Mesenchymal stem cell (in vitro differentiated cells and primary cell): Measurements from ENCODE around the gene HAGHL.
"Not testable (repeated sequence)": the region's sequence is repeated elsewhere in the genome, so short reads cannot be mapped to it uniquely, and the experiment has no call there.

ENCODE experiments used
- DNase-seq: peaks from one replicate; pipeline ENCODE4 v3.0.0-alpha.2; 2013
- H2AFZ ChIP-seq: one replicate; pipeline ENCODE4 v1.6.1; 2013; ENCODE audit warnings: low read depth, mild to moderate bottlenecking, control low read depth, inconsistent platforms, low read length, moderate library complexity
- H2AK5ac ChIP-seq: 2 replicates; pipeline ENCODE4 v1.6.1; 2013; ENCODE audit warnings: low read length, moderate library complexity, mild to moderate bottlenecking, inconsistent platforms; ENCODE audit not compliant: severe bottlenecking
- H2BK120ac ChIP-seq: one replicate; pipeline ENCODE4 v1.6.1; 2013; ENCODE audit warnings: low read depth, mild to moderate bottlenecking, inconsistent platforms, low read length, moderate library complexity
- H2BK12ac ChIP-seq, 2 experiments: one replicate each; pipeline ENCODE4 v1.6.1; 2013; ENCODE audit warnings: inconsistent platforms in 2 of 2, low read length in 2 of 2, mild to moderate bottlenecking in 2 of 2, moderate library complexity in 2 of 2, control low read depth in 1 of 2
- H2BK15ac ChIP-seq: one replicate; pipeline ENCODE4 v1.6.1; 2013; ENCODE audit warnings: mild to moderate bottlenecking, low read depth, inconsistent platforms; ENCODE audit not compliant: poor library complexity, severe bottlenecking
- H2BK5ac ChIP-seq: 2 replicates; pipeline ENCODE4 v1.6.1; 2013; ENCODE audit warnings: low read depth, mild to moderate bottlenecking, low read length, control low read depth, inconsistent platforms; ENCODE audit not compliant: poor library complexity, severe bottlenecking
- H3K14ac ChIP-seq, 2 experiments: one replicate each; pipeline ENCODE4 v1.6.1; 2013; ENCODE audit warnings: inconsistent platforms in 2 of 2, low read length in 2 of 2, control low read depth in 1 of 2, mild to moderate bottlenecking in 1 of 2, moderate library complexity in 1 of 2
- H3K18ac ChIP-seq, 2 experiments: one replicate each; pipeline ENCODE4 v1.6.1; 2013; ENCODE audit warnings: inconsistent platforms in 2 of 2, low read length in 2 of 2, control low read depth in 1 of 2, low read depth in 1 of 2, mild to moderate bottlenecking in 1 of 2
- H3K23ac ChIP-seq, 2 experiments: one replicate each; pipeline ENCODE4 v1.6.1; 2013; ENCODE audit warnings: inconsistent platforms in 2 of 2, low read length in 2 of 2, mild to moderate bottlenecking in 2 of 2, moderate library complexity in 2 of 2, control low read depth in 1 of 2
- H3K27ac ChIP-seq: 2 replicates; pipeline ENCODE4 v1.5.1; 2013; ENCODE audit warnings: mild to moderate bottlenecking, moderate library complexity, low read length, control low read depth, inconsistent platforms; ENCODE audit not compliant: poor library complexity, severe bottlenecking
- H3K27me3 ChIP-seq, 2 experiments: 2 replicates each; pipeline versions ENCODE4 v1.6.1 to v1.7.0; 2013; ENCODE audit warnings: low read length in 2 of 2, mild to moderate bottlenecking in 2 of 2, moderate library complexity in 2 of 2, control low read depth in 1 of 2, inconsistent platforms in 1 of 2; ENCODE audit not compliant: control insufficient read depth in 1 of 2, insufficient read depth in 1 of 2
- H3K36me3 ChIP-seq, 2 experiments: 2 replicates each; pipeline versions ENCODE4 v1.6.1 to v1.7.0; 2013; ENCODE audit warnings: low read length in 2 of 2, control low read depth in 1 of 2, inconsistent platforms in 1 of 2, low read depth in 1 of 2, mild to moderate bottlenecking in 1 of 2; ENCODE audit not compliant: insufficient read depth in 2 of 2, control insufficient read depth in 1 of 2
- H3K4ac ChIP-seq, 2 experiments: one replicate each; pipeline ENCODE4 v1.6.1; 2013; ENCODE audit warnings: inconsistent platforms in 2 of 2, low read length in 2 of 2, mild to moderate bottlenecking in 2 of 2, moderate library complexity in 2 of 2, control low read depth in 1 of 2, low read depth in 1 of 2
- H3K4me1 ChIP-seq: 2 replicates; pipeline ENCODE4 v1.6.1; 2013; ENCODE audit warnings: low read depth, low read length, control low read depth; ENCODE audit not compliant: control insufficient read depth, insufficient read depth
- H3K4me2 ChIP-seq: 2 replicates; pipeline ENCODE4 v1.6.1; 2013; ENCODE audit warnings: low read length, mild to moderate bottlenecking, inconsistent platforms; ENCODE audit not compliant: poor library complexity, severe bottlenecking
- H3K4me3 ChIP-seq, 2 experiments: 2 replicates each; pipeline versions ENCODE4 v1.5.1 to v1.7.0; 2013; ENCODE audit warnings: low read length in 2 of 2, mild to moderate bottlenecking in 2 of 2, control low read depth in 1 of 2, low read depth in 1 of 2; ENCODE audit not compliant: insufficient read depth in 1 of 2
- H3K79me1 ChIP-seq: replicated peaks from 2 replicates; pipeline ENCODE4 v1.6.1; 2013; ENCODE audit warnings: mild to moderate bottlenecking, control low read depth, low read length, inconsistent platforms; ENCODE audit not compliant: poor library complexity, severe bottlenecking
- H3K9ac ChIP-seq: 2 replicates; pipeline ENCODE4 v1.7.0; 2013; ENCODE audit warnings: mild to moderate bottlenecking, low read length, moderate library complexity
- H3K9me3 ChIP-seq: 2 replicates; pipeline ENCODE4 v1.7.0; 2013; ENCODE audit warnings: mild to moderate bottlenecking, low read length; ENCODE audit not compliant: control insufficient read depth
- H4K8ac ChIP-seq: one replicate; pipeline ENCODE4 v1.6.1; 2013; ENCODE audit warnings: inconsistent platforms, mild to moderate bottlenecking, low read length, moderate library complexity
- H4K91ac ChIP-seq: one replicate; pipeline ENCODE4 v1.6.1; 2013; ENCODE audit warnings: mild to moderate bottlenecking, low read length, inconsistent platforms
- WGBS: methylation state at CpG from one replicate; pipeline ENCODE4 v1.1.7; 2013; ENCODE audit warnings: mixed read lengths; 5-methylcytosine and 5-hydroxymethylcytosine counted together

The HAGHL gene

DNA sequence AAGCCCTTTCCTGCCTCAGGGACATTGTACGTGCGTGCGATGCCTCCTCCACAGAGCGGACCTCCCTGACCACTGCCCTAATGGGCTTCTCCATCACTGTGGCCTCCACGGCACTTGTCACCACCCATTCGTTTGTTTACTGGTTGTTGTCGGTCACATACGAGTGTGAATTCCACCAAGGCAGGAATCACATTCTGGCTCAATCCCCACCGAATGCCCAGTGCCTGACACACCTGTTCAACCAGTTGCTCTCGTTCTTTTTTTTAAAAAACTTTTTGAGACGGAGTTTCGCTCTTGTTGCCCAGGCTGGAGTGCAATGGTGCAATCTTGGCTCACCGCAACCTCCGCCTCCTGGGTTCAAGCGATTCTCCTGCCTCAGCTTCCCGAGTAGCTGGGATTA is 35.7 kb upstream of the HAGHL start:
- 87% methylated on average over 16 of the region's 16 CpGs for WGBS
- H2AFZ ChIP-seq, H3K9me3 ChIP-seq, H2BK12ac ChIP-seq, H2BK5ac ChIP-seq, H4K8ac ChIP-seq, H2BK15ac ChIP-seq, H3K18ac ChIP-seq, H3K14ac ChIP-seq, H2AK5ac ChIP-seq, H3K23ac ChIP-seq, H3K27ac ChIP-seq, H3K4me2 ChIP-seq, H2BK120ac ChIP-seq, H3K9ac ChIP-seq, DNase-seq, H3K4me3 ChIP-seq, H4K91ac ChIP-seq, H3K4ac ChIP-seq: not testable (repeated sequence)
- peaks cover 39% of the 10 kb centered on the region for H3K4me1 ChIP-seq
- peaks cover 41 to 43% of the 10 kb centered on the region in 2 experiments for H3K27me3 ChIP-seq
- peaks cover 25% of the 10 kb centered on the region for H3K79me1 ChIP-seq
- H3K36me3 ChIP-seq, result peaks cover 17 to 27% of the 10 kb centered on the region in 2 experiments

DNA sequence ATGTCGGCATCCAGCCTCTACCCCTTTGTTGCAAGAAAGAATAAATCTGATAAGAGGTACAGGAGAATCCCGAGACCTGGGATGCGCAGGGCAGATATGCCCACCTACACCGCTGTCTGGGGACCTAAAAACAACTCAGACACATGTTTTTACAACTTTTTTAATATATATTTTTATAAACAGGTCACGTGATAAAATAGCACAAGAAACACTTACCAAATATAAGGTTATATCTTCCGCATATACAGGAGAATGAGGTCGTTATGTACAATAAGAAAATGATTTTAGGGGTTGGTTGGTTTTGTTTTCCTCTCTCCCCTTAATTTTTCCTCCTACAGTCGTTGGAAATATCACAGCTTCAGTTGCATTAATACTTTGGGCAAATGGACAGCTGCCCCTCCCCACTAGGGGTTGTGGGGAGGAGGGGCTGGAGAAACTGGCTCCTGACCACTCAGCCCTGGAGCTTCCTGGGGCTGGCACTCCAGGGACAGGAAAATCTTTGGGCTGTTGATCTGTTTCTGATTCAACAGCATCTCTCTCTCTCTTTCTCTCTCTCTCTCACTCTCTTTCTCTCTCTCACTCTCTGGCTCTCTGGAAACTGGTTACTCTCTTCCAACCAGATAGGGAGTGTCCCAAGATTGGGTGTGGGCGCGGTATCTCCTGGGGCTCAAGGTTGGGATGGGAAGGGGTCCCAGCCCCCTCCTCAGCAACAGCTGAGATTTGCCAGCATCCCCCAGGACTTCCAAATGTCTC is 34.4 kb upstream of the HAGHL start:
- Histone ChIP-seq H3K9me3 (no peaks in the 10 kb centered on the region), H2AFZ (no peak overlapping the region)
- WGBS, result 100% methylated on average over 6 of the region's 10 CpGs

DNA sequence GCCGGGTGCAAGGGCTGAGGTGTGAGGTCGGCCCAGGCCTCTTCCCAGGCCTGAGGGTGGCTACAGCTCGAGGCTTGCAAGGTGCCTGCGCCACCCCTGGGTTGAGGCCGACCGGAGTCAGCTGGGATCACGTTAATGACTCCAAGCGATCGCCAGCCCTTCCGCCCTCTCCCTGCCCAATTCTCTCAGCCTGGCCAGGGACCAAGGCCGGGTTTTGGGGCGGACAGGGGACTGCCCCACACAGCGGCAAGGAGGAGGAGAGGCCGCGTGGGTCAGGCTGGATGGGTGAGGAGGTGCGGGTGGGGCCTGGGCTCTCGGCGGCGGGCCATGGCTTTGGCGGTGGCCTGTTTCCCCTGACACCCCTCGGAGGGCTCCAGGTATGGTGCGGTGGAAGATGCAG is 33.5 kb upstream of the HAGHL start:
- no peak for DNase-seq

More for the DNA sequence above, 34.4 kb upstream of the HAGHL start:
- no peak overlapping the region for H2AK5ac ChIP-seq
- no peak overlapping the region for H2BK15ac ChIP-seq
- H3K4me3 ChIP-seq, result no peak overlapping the region
- H4K91ac ChIP-seq, result no peak overlapping the region
- H3K9ac ChIP-seq, result no peak overlapping the region
- no peak for DNase-seq
- peaks cover 37% of the 10 kb centered on the region for H3K4me1 ChIP-seq
- H3K27me3 ChIP-seq, result peaks cover 49% of the 10 kb centered on the region in 2 experiments
- no peak overlapping the region for H3K4ac ChIP-seq
- H3K4me2 ChIP-seq, result no peak overlapping the region
- no peak overlapping the region for H2BK5ac ChIP-seq
- H2BK12ac ChIP-seq, result no peak overlapping the region
- peaks cover 4 to 16% of the 10 kb centered on the region in 2 experiments for H3K36me3 ChIP-seq
- no peak overlapping the region for H4K8ac ChIP-seq
- no peak overlapping the region for H3K14ac ChIP-seq
- H3K79me1 ChIP-seq, result peaks cover 15% of the 10 kb centered on the region
- no peak overlapping the region for H3K18ac ChIP-seq
- no peak overlapping the region for H2BK120ac ChIP-seq
- H3K23ac ChIP-seq, result no peak overlapping the region
- H3K27ac ChIP-seq, result no peak overlapping the region

DNA sequence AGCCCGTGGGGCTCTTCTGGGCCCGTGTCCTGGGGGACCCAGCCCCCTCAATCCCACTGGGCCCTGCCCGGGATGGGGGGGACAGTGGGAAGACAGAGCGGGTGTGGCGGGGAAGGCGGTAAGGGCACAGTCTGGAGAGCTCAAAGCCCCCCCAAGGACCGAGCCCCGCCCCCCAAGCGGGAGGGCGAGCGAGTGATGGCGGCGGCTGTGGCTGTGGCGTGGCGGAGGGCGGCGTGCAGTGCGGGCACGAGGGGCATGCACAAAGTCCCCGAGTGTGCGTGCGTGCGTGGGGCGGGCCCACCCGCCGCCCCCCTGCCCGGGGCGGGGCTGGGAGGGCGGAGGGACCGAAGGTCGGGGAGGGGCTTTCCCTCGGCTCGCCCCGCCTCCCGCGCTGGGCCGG is 33.1 kb upstream of the HAGHL start:
- Histone ChIP-seq H3K18ac (no peak overlapping the region), H3K9ac (no peak overlapping the region), H3K27ac (no peak overlapping the region), H3K4me2 (no peak overlapping the region), H2AK5ac (no peak overlapping the region), H2BK12ac (no peak overlapping the region), H2BK120ac (no peak overlapping the region), H3K4ac (no peak overlapping the region), H3K14ac (no peak overlapping the region), H3K9me3 (no peaks in the 10 kb centered on the region), H4K91ac (no peak overlapping the region), H4K8ac (no peak overlapping the region), H3K23ac (no peak overlapping the region), H3K4me3 (no peak overlapping the region), H3K79me1 (peaks cover 11% of the 10 kb centered on the region), H2BK5ac (no peak overlapping the region), H3K4me1 (peaks cover 32% of the 10 kb centered on the region), H2AFZ (no peak overlapping the region), H3K36me3 (peaks cover 0 to 6% of the 10 kb centered on the region in 2 experiments), H3K27me3 (peaks cover 54 to 55% of the 10 kb centered on the region in 2 experiments), H2BK15ac (no peak overlapping the region)
- no peak for DNase-seq
- WGBS, result 8% methylated on average over 35 of the region's 37 CpGs

More for the DNA sequence above, 33.5 kb upstream of the HAGHL start:
- 54% methylated on average over 22 of the region's 22 CpGs for WGBS
- Histone ChIP-seq H3K27ac (no peak overlapping the region), H3K4ac (no peak overlapping the region), H4K8ac (no peak overlapping the region), H3K4me2 (no peak overlapping the region), H4K91ac (no peak overlapping the region), H3K4me1 (peaks cover 36% of the 10 kb centered on the region), H3K14ac (no peak overlapping the region), H3K27me3 (peaks cover 51 to 52% of the 10 kb centered on the region in 2 experiments), H2AFZ (no peak overlapping the region), H3K36me3 (peaks cover 0 to 10% of the 10 kb centered on the region in 2 experiments), H2BK15ac (no peak overlapping the region), H3K23ac (no peak overlapping the region), H3K18ac (no peak overlapping the region), H2BK5ac (no peak overlapping the region), H3K9ac (no peak overlapping the region), H3K4me3 (no peak overlapping the region), H2AK5ac (no peak overlapping the region), H2BK120ac (no peak overlapping the region), H3K79me1 (peaks cover 15% of the 10 kb centered on the region), H2BK12ac (no peak overlapping the region), H3K9me3 (no peaks in the 10 kb centered on the region)
